NCI-H526 (cell line): ENCODE results near the gene SPON1.
A peak's percentile ranks its signal among the peaks of the same experiment; 100 is the strongest.
"Not testable (repeated sequence)": the region's sequence is repeated elsewhere in the genome, so short reads cannot be mapped to it uniquely, and the experiment has no call there.

Source experiments
- DNase-seq, 2 experiments: peaks; one replicate each; lab custom pipeline; 2025; lab: John Stamatoyannopoulos, UW

SPON1 gene

DNA sequence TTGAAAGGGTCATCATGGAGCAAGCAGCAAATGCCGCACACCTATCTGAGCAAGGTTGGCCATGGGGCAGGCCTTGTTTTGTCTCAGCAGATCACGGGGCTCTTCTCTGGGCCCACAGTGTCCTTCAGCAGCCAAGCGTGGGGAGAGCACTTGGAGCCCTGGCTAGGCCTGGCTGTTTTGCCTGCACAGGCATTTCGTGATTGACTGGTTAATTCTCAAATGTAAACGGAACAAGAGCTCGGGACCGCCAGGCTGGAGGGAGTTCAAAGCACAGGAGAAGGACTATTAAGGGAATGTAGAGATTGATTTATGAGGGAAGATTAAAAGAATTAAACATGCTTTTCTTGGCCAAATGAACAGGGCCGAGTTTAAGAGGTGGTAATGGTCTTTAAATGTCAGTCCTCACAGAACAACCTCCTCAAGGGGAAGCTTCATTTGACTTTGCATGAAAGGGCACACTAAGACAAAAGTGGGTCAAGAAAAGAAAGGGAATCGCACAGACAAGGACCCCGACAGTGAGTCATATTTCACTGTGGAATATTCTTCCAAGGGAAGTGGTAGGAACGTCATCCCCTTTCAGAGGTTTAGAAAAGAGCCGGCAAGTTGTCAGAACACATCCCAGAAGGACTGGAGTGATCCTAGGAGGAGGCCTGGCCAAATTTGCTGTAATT is 20.7 kb downstream of the SPON1 start:
- no peak for DNase-seq

DNA sequence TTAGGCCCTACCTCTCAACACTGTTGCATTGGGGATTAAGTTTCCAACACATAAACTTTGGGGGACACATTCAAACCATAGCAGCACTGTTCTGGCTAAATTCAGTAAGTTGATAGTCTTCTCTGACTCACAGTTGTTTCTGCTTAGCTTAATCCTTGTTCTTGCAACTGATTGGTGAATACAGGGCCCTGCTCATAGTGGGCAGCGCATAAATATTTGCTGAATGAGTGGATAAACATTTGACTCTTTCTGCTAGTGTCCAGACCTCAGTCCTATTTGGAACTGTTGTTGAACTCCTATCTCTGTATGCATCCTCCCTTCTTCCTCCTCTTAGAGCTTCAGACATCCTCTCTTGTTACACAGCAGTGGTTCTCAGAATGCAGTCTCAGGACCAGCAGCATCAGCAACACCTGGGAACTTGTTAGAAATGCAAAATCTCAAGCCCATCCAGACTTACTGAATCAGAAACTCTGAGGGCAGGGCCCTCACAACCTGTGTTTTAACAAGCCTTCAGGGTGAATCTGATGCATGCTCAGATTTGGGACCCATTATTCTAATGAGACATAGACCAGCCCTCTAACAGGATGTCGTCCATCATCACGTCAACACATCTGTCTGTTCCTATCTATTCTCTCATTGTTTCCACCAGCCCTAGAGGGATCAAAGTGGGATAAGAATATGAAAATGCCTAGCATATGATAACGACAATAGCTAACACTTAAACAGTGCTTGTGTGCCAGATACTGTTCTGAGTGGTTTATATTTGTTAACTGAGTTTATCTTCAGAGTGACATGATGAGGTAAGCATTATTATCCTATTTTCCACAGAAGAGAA is 22.3 kb downstream of the SPON1 start:
- no peak for DNase-seq

DNA sequence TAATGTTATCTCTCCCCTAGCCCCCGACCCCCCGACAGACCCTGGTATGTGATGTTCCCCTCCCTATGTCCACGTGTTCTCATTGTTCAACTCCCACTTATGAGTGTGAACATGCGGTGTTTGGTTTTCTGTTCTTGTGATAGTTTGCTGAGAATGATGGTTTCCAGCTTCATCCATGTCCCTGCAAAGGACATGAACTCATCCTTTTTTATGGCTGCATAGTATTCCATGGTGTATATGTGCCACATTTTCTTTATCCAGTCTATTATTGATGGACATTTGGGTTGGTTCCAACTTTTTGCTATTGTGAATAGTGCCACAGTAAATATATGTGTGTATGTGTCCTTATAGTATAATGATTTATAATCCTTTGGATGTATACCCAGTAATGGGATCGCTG is 24.2 kb downstream of the SPON1 start:
- not testable (repeated sequence) for DNase-seq

DNA sequence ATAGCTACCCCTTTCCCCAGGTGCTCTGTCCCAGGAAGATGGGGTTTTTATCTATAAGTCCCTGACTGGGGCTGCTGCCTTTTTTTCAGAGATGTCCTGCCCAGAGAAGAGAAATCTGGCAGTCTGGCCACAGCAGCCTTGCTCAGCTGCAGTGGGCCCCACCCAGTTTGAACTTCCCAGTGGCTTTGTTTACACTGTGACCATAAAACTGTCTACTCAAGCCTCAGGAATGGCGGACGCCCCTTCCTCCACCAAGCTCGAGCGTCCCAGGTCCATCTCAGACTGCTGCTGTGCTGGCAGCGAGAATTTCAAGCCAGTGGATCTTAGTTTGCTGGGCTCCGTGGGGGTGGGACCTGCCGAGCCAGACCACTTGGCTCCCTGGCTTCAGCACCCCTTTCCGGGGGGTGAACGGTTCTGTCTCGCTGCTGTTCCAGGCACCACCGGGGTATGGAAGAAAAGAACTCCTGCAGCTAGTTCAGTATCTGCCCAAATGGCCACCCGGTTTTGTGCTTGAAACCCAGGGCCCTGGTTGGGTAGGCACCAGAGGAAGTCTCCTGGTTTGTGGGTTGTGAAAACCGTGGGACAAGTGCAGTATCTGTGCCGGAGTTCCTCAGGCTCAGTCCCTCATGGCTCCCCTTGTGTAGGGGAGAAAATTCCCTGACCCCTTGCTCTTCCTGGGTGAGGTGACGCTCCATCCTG is 29.8 kb downstream of the SPON1 start:
- peak; percentile 3 to 56 for DNase-seq

DNA sequence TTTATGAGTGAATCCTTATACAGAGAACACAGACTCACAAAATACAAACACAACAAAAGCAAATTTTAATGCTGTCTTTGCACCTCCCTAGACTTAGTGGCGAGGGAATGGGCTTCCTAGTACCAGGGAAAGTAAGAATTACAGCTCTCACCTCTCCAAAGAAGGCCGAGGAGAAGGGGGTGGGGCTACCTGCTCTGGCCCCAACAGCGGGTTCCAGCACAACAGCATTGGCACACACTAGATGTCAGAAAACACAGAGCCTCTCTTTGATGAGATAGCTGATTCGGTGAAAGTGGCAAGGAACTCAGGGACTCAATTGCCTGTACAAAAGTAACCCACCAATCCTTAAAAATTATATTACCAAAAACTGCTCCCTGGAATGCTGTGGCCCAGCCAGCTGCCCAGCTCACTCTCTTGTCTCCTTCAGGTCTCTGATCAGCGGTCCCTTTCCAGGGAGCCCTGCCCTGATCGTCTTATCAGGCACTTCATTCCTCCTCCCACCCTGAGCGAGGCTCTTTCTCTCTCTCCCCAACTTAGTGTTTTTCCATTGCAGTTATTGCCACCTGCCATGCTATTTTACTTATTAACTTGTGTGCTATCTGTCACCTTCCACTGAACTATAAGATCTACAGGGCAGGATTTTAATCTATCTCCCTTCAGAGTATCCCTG is 30.7 kb downstream of the SPON1 start:
- DNase-seq: no peak

DNA sequence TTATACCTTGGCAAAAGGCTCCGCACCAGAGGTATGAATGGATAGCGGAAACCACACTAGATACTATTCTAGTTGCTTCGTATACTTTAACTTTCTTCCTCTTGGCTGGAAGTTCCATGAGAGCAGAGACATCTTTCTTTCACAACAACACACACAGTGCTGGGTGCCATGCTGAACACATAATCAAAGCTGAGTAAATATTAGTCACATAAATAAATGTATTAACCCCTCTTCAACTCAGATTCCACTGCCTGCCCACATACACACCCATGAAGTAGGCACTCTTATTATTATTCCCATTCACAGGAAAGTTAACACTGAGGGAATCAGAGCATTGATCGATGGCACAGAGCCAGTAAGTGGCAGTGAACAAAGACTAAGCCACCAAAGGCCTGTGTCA is 35.4 kb downstream of the SPON1 start:
- DNase-seq: no peak

DNA sequence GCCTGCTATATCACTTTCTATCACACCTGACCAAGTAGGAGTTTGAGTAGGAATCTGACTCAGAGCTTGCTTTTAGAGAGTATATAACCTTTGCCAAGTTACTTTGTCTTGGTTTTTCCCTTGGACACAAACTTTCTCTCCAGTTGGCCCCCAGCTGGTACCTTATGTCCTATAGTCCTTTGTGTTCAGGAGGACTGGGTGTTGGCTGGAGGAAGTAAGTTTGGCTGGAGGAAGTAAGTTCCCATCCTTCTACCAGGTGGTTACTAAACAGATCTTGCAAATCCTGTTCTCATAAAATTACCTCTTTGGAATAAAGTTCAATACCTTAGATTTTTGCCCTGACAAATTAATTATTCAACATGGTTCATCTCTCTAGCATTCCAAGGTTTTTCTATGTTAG is 37.2 kb downstream of the SPON1 start:
- DNase-seq: no peak

DNA sequence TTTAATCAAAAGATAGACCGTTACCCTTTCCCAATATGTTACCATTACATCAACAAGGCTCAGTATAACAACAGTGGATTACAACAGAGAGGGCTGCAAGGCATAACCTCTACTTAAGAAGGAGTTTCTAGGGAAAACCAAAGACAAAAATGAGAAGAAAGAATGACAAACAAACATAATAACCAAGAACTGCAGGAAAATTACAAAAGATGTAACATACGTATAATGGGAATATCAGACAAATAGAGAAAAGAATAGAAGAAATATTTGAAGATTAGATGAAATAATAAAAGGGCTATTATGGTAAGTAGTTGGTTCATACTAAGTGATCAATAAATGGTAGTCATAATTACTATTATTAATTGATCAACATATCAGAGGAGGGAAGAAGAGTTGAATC is 39.1 kb downstream of the SPON1 start:
- DNase-seq: no peak

DNA sequence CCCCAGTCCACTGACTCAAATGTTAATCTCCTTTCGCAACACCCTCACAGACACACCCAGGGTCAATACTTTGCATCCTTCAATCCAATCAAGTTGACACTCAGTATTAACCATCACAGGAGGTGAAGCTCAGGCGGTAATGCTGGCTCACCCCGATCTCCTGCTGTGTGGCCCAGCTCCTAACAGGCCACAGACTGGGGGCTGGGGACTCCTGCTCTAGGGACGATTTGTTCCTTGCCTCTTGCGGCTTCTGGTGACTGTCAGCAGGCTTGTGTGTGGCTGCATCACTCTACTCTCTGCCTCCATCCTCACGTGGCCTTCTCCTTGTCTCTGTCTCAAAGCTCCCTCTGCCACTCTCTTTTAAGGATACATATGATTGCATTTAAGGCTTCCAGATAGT is 45.0 kb downstream of the SPON1 start:
- no peak for DNase-seq

DNA sequence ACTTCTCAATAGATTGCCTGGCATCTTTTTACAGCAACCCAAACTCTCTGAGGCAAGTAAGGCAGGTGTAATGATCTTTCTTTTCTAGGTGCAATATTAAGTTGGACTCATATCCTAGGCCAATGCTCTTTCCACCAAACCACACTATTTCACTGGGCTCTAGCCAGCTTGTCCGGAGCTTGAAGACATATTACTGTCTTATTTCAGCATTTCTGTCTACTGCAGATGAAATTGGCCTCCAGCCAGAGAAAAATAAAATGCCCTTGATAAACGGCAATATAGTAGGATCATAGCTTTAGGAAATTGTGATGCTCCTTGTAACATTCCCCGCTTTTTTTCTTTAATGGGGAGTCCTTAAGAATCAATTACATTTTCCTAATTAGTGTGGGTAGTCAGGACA is 48.1 kb downstream of the SPON1 start:
- no peak for DNase-seq

DNA sequence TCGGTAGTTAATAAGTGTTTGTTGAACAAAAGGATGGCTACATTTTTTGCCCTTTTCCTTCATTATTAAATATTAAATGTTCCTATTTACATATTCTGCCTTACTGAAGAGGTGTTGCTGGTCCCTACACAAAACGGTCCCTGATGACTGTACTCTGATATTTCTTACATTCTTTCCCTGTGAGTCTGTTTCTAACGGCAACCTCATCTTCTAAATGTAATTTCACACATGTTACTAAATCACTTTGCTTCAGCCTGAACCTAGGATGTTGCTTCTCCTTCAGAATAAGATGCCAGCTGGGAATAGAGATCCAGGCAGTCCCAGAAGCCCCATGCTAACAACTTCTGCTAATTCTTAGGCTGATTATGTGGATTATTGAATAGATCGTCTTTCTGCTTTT is 50.3 kb downstream of the SPON1 start:
- no peak for DNase-seq

DNA sequence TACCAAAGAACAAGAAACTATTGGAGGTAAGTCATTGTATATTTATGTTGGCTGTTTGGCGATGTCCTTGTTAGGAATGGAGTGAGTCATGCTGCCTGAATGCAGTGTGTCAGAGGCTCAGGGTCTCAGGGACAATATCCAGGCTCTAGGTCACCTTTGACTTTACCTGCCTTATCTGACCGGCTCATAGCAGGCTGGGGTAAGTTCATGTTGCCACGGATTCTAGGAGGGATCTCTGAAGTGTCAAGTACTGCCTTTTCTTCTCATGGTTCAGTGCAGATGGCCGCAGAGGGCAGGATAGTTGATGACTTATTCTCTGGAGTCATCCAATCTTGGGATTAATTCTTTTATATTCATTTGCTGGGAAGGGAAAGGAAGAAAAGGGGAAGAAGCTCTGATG is 53.2 kb downstream of the SPON1 start:
- no peak for DNase-seq

DNA sequence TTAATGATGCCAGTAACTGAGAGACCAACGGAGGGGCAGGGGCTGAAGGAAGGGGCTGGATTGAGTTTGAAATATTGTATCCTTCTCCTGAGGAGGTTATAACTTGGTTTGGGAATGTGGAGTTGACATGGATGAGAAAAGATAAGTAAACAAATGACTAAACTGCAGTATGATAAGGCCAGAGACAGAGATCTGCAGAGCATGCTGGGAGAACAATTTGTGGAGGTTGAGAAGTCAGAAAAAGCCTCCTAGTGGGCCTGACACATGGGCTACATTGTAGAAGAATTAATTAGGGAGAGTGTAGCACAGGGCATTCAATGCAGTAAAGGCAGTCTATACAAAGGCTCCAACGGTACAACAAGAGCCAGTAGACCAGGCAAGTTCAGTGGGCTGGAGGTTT is 55.9 kb downstream of the SPON1 start:
- DNase-seq: no peak

DNA sequence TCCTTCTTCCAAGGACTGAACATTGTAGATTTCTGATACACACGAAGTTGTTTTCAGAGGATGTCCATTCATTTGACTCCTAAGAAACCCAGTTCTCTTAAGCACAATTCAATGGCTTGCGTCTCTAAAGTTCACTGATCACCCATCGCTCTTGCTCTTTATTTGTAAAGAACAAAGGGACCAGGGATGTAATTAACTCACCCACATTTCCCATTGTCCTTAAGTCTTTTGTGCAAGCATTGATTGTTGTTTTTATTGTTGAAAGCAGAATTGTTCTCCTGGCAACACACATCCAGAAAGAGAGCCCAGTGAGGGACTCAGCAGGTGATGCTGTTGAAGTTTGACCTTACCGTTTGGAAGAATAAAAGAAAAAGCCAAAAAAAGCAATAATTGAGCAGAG is 59.2 kb downstream of the SPON1 start:
- DNase-seq: no peak

DNA sequence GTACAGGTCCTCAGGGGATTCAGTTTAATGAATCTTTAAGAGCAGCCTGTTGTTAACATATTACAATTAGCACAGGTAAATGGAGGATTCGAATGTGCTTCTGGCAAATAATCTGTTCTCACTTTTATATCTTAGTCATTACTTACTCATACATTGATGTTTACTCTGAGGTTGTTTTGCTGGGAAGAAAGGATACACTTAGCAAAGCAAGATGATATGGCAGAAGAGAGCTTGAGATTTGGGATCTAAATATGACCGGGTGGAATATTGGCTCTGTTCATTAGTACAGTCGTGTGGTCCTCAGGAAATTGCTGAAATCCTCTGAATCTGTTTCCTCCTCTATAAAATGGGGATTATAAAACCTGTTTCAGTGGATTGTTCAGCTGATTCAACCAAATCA is 59.7 kb downstream of the SPON1 start:
- no peak for DNase-seq

DNA sequence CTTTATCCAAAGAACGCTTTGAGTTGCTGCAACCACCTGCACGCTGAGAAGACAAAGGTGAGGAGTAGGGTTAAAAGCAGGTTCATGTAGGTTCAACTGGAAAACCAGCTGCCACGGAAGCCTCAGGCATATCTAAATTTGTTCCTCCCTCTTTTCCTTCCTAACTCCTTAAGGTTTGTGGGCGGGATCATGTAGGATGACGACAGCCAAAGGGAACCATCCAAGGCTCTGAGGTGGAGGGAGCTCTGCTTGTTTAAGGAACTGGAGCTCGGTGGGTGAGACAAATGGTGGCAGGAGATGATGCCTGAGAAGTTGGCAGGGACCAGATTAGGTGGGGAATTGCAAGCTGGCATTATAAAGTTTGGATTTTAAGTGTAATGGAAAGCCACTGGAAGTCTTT is 60.3 kb downstream of the SPON1 start:
- DNase-seq: no peak

DNA sequence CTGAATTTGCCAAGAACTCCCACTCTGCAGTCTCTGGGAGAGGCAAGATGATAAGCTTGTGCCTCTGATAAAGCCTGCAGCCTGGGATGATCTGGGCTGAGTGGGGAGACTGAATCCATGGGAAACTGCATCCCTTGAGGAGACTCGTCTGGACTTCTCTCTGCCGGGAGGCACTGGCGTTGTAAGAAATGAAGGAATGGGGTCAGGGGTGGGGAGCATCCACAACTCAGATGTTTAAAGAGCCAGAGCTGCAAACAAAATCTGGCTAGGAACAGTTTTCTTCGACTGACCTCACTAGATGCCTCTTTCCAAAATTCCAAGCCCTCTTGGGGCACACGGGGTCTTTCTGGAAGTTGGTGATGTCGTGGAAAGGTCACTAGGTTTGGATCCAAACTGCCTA is 64.4 kb downstream of the SPON1 start:
- no peak for DNase-seq

DNA sequence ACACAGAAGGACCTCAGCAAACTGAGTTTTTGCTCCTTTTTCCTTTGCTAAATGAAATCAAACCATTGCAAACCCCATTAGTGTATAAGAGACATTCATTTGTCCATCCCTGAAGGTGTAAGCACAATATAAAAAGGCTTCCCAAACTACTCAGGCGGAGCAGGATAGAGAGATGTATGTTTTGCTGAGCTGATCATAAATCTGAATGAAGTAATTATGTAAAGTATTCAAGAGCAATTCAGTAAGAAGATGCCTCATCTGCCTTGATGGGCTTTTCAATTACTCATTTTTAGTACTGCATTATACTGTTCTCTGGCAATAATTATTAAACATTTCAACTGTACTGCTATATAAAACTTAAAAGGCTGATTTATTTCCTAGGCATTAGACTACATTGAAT is 65.0 kb downstream of the SPON1 start:
- no peak for DNase-seq

DNA sequence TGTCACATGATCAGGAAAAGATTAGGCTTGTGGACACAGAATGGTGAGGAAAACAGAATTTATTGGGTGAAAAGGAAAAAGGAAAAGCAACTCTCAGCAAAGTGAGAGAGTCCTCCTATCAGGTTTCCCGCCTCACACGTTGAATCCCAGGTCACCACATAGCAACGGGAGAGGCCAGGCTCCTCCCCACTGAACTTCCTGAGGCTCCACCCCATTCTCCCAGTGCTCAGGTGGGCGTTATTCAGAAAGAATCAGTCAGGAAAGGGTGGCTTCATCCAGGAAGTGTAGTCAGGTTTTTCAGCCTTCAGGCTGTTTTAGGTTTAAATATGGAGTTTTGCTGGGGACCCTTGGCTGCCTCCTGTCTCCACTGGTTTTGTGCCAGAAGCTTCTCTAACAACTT is 66.9 kb downstream of the SPON1 start:
- no peak for DNase-seq

DNA sequence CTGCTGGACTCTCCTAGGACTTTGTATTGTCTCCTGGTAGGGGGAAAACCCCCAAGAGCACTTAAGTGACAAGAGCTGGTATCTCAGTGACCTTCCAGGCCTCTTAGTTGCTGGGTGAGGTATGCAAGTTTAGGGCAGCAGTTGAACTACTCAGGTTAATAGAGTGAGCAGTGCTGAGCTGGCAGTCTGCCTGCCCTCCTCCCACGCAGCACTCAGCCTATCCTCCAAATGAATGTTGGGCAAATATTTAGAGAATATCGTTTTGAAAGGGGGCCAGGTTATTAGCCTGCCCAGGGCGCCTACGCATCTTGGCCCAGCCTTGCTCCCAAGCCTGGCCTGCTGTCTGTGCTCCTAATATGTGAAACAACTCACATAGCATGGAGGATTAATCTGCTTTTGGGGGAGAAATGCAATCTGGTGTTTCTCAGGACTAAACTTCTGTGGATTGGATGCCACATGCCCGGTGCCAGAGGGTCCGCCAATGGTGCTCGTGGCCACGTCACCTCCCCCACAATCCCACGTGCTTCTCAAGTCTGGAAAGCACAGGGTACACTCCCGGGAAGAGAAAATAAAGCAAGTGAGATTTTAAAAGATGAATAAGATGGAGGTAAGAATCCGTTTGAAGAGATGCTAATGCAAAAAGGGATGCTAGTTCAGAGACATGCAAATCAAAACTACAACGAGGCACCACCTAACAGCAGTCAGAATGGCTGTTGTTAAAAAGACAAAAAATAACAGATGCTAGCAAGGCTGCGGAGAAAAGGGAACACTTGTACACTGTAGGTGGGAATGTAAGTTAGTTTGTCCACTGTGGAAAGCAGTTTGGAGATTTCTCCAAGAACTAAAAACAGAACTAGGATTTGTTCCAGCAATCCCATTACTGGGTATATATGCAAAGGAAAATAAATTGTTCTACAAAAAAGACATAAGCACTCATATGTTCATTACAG is 67.7 kb downstream of the SPON1 start:
- no peak for DNase-seq

DNA sequence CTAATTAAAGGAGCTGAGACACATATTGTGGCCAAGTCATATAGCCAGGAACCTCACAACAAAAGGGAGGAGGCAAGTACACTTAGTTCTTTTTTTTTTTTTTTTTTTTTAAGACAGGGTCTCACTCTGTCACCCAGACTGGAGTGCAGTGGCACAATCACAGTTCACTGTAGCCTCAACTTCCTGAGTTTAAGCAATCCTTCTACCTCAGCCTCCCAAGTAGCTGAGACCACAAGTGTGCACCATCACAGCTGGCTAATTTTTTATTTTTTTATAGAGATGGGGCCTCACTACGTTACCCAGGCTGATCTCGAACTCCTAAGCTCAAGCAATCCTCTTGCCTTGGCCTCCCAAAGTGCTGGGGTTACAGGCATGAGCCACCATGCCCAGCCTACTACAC is 73.0 kb downstream of the SPON1 start:
- DNase-seq: not testable (repeated sequence)
